ENCODE measurements around the gene ARHGEF2. TPM values are rescaled to one million over a fixed set of nuclear protein-coding genes. Genes with fewer than 3 reads are reported as not detected.

The ARHGEF2 gene
- total and polyA plus RNA-seq, 2 donors (not counting 3 experiments of a cell fraction or from before 2014, with no cell fraction given), result 59.2 to 118 TPM

DNA sequence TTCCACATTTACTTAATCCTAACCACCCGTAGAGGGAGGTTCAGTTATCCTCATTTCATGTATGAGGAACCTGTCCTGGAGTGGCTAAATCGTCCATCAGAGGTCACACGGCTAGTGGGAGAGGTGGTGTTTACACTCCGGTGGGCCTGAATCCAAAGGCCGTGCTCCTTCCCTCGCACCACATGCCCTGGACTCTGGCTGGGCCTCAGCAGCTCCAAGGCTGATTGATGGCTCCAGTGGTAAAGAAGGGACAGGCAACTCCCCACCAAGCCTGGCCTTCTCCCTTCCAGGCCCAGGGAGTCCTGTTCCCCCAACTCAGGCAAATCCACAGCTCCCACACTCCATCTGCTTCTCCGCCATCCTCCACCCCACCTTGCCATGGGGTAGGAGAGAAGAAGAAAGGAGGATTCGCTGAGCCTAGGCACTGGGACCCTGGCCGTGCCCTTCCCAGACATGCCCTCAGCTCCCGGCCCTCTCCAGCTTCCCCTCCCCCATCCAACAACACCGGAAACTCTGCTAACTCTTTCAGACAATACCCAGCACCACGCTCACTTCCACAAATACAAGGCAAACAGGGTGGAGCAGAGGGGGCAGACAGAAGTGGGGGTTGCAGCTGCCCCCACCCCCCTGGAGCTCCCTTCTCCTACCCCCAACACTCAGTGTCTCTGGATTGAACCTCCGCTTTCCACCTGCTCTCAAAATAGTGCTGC is 10.9 kb downstream of the ARHGEF2 start:
- Histone ChIP-seq H3K4me3 (replicated peaks in 1 of 3; ENCODE audit: insufficient read depth in 1 of 3, low read depth in 1 of 3, low read length in 3 of 3) (no peak overlapping the region), H3K27me3 (ENCODE audit: control insufficient read depth in 2 of 2, insufficient read depth in 2 of 2, low read length in 2 of 2) (no peaks in the 10 kb centered on the region), H3K4me1 (ENCODE audit: control insufficient read depth, extremely low read depth, insufficient read depth, low read length) (peaks cover 64% of the 10 kb centered on the region), H3K9ac (replicated peaks; ENCODE audit: extremely low read depth, insufficient read depth, low read length) (peak overlapping the region; percentile 61), H3K36me3 (ENCODE audit: control insufficient read depth in 2 of 2, extremely low read depth in 1 of 2, insufficient read depth in 2 of 2, low read length in 2 of 2) (peaks cover 14 to 31% of the 10 kb centered on the region in 2 experiments), H3K79me2 (ENCODE audit: control insufficient read depth, insufficient read depth, low read length) (peaks cover 52% of the 10 kb centered on the region), H3K9me3 (replicated peaks; ENCODE audit: control insufficient read depth, insufficient read depth, low read length) (no peaks in the 10 kb centered on the region), H2AFZ (ENCODE audit: low read depth, low read length) (no peak overlapping the region), H4K20me1 (replicated peaks; ENCODE audit: control insufficient read depth, extremely low read depth, insufficient read depth, low read length) (no peaks in the 10 kb centered on the region), H3K9me1 (replicated peaks; ENCODE audit: control insufficient read depth, extremely low read depth, insufficient read depth, low read length) (no peaks in the 10 kb centered on the region), H3K4me2 (ENCODE audit: insufficient read depth, low read length) (peak overlapping the region; percentile 66), H3K27ac (ENCODE audit: insufficient read depth, low read depth, low read length) (peak overlapping the region; percentile 91)
- ChIA-PET POLR2A (interaction anchor here (1.0 to 1.5 kb wide), 4 partner anchors 10 to 33 kb away, joined by 3 to 4 read pairs (median 4); partner anchors contain the start of genes ARHGEF2 and KHDC4), CTCF (interaction anchor here (1.0 to 5.5 kb wide), 11 partner anchors 7 to 258 kb away, joined by 3 to 41 read pairs (median 4); partner anchors contain the start of genes ARHGEF2 and UBQLN4)
- intact Hi-C loops (cut with micrococcal nuclease) (loop anchor here (1.0 to 10.0 kb wide), 3 partner anchors 10 to 167 kb away; no protein-coding TSS in a partner anchor), dilution Hi-C loops (cut with MboI; ENCODE audit: extremely low pct_ligation_motif_present, low sequenced_read_pairs) (no loop called here)
- FAIRE-seq, result peak; percentile 95
- no TSS peak for BruUV-seq (replicated peaks)
- TF ChIP-seq JUN (IDR thresholded peaks at IDR 0.05; ENCODE audit: borderline replicate concordance, insufficient read depth, insufficient read length, low read depth) (no peak), MYC (IDR thresholded peaks at IDR 0.05; ENCODE audit: low read depth, low read length) (no peak), POLR2A (IDR thresholded peaks at IDR 0.05; ENCODE audit: low read depth, low read length) (peak; percentile 50), POLR2AphosphoS5 (IDR thresholded peaks at IDR 0.05; ENCODE audit: insufficient read depth, low read depth, low read length) (peak; percentile 46), EZH2 (IDR thresholded peaks at IDR 0.05; ENCODE audit: borderline replicate concordance, low read depth, low read length, severe bottlenecking) (no peak), FOS (IDR thresholded peaks at IDR 0.05; ENCODE audit: borderline replicate concordance, insufficient read depth, low read length) (no peak), GATA2 (IDR thresholded peaks at IDR 0.05; ENCODE audit: insufficient read depth, insufficient read length, low read depth, low read length) (no peak)
- TF ChIP-seq, protein P1, sequence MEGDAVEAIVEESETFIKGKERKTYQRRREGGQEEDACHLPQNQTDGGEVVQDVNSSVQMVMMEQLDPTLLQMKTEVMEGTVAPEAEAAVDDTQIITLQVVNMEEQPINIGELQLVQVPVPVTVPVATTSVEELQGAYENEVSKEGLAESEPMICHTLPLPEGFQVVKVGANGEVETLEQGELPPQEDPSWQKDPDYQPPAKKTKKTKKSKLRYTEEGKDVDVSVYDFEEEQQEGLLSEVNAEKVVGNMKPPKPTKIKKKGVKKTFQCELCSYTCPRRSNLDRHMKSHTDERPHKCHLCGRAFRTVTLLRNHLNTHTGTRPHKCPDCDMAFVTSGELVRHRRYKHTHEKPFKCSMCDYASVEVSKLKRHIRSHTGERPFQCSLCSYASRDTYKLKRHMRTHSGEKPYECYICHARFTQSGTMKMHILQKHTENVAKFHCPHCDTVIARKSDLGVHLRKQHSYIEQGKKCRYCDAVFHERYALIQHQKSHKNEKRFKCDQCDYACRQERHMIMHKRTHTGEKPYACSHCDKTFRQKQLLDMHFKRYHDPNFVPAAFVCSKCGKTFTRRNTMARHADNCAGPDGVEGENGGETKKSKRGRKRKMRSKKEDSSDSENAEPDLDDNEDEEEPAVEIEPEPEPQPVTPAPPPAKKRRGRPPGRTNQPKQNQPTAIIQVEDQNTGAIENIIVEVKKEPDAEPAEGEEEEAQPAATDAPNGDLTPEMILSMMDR (IDR thresholded peaks at IDR 0.05; ENCODE audit: extremely low read depth in 1 of 2, insufficient read depth in 1 of 2, low read depth in 1 of 2, low read length in 2 of 2), result no peak
- TF ChIP-seq, protein P2, sequence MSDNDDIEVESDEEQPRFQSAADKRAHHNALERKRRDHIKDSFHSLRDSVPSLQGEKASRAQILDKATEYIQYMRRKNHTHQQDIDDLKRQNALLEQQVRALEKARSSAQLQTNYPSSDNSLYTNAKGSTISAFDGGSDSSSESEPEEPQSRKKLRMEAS (IDR thresholded peaks at IDR 0.05; ENCODE audit: insufficient read depth, insufficient read length), result no peak
- peak; percentile 77 for DNase-seq (ENCODE audit: low read depth, low spot score)

Measured in endothelial cell of umbilical vein (primary cell).